H9 (cell line): Measurements from ENCODE around the gene PRTN3. TPM values are rescaled to one million over a fixed set of nuclear protein-coding genes. Genes with fewer than 3 reads are reported as not detected.

Experiments
- DNase-seq: peaks from one replicate; pipeline ENCODE4 v3.0.0-alpha.2; 2017
- H2AFZ ChIP-seq: one replicate; pipeline ENCODE4 v1.6.1; 2013; ENCODE audit warnings: mild to moderate bottlenecking, low read length, control low read depth, moderate library complexity
- H2AK5ac ChIP-seq: 2 replicates; pipeline ENCODE4 v1.6.1; 2013; ENCODE audit warnings: low read length, control low read depth, mixed read lengths; ENCODE audit not compliant: insufficient read length
- H2BK120ac ChIP-seq: one replicate; pipeline ENCODE4 v1.6.1; 2013; ENCODE audit warnings: low read depth, mild to moderate bottlenecking, low read length, control low read depth, inconsistent platforms; ENCODE audit not compliant: poor library complexity, severe bottlenecking
- H2BK12ac ChIP-seq: 2 replicates; pipeline ENCODE4 v1.6.1; 2013; ENCODE audit warnings: low read length, control low read depth, mixed read lengths, low read depth; ENCODE audit not compliant: insufficient read length
- H2BK15ac ChIP-seq: 2 replicates; pipeline ENCODE4 v1.6.1; 2013; ENCODE audit warnings: low read depth, low read length, control low read depth
- H2BK20ac ChIP-seq: one replicate; pipeline ENCODE4 v1.6.1; 2013; ENCODE audit warnings: low read depth, mild to moderate bottlenecking, low read length, control low read depth, inconsistent platforms; ENCODE audit not compliant: poor library complexity, severe bottlenecking
- H2BK5ac ChIP-seq: 2 replicates; pipeline ENCODE4 v1.6.1; 2013; ENCODE audit warnings: low read length, control low read depth, mixed read lengths; ENCODE audit not compliant: insufficient read length
- H3K14ac ChIP-seq: 2 replicates; pipeline ENCODE4 v1.6.1; 2013; ENCODE audit warnings: low read length, control low read depth; ENCODE audit not compliant: insufficient read depth
- H3K18ac ChIP-seq: 2 replicates; pipeline ENCODE4 v1.6.1; 2013; ENCODE audit warnings: low read depth, mild to moderate bottlenecking, mixed read lengths, low read length, control low read depth; ENCODE audit not compliant: insufficient read length
- H3K23ac ChIP-seq: 2 replicates; pipeline ENCODE4 v1.6.1; 2013; ENCODE audit warnings: low read length, control low read depth, mixed read lengths, low read depth; ENCODE audit not compliant: insufficient read length
- H3K23me2 ChIP-seq: 2 replicates; pipeline ENCODE4 v1.6.1; 2013; ENCODE audit warnings: low read depth, mild to moderate bottlenecking, mixed read lengths, low read length, control low read depth; ENCODE audit not compliant: insufficient read length, poor library complexity, severe bottlenecking
- H3K27ac ChIP-seq: 2 replicates; pipeline ENCODE4 v1.5.1; 2013; ENCODE audit warnings: low read length, control low read depth, mixed read lengths, low read depth; ENCODE audit not compliant: insufficient read length
- H3K27me3 ChIP-seq: 2 replicates; pipeline ENCODE4 v1.6.1; 2013; ENCODE audit warnings: low read length, control low read depth, inconsistent platforms; ENCODE audit not compliant: insufficient read depth
- H3K4ac ChIP-seq: 2 replicates; pipeline ENCODE4 v1.6.1; 2013; ENCODE audit warnings: low read depth, mild to moderate bottlenecking, control low read depth, inconsistent platforms, low read length, moderate library complexity
- H3K4me1 ChIP-seq: 2 replicates; pipeline ENCODE4 v1.6.1; 2013; ENCODE audit warnings: low read length, control low read depth, inconsistent platforms; ENCODE audit not compliant: insufficient read depth
- H3K4me2 ChIP-seq: 2 replicates; pipeline ENCODE4 v1.6.1; 2013; ENCODE audit warnings: low read length, control low read depth, mixed read lengths; ENCODE audit not compliant: insufficient read length, insufficient read depth
- H3K56ac ChIP-seq: 2 replicates; pipeline ENCODE4 v1.6.1; 2013; ENCODE audit warnings: low read depth, mild to moderate bottlenecking, mixed read lengths, low read length, control low read depth; ENCODE audit not compliant: insufficient read length
- H3K79me1 ChIP-seq: 2 replicates; pipeline ENCODE4 v1.6.1; 2013; ENCODE audit warnings: low read depth, mild to moderate bottlenecking, moderate library complexity, low read length, control low read depth, inconsistent platforms; ENCODE audit not compliant: insufficient read depth, poor library complexity, severe bottlenecking
- H3K79me2 ChIP-seq: 2 replicates; pipeline ENCODE4 v1.6.1; 2013; ENCODE audit warnings: low read length, control low read depth, inconsistent platforms; ENCODE audit not compliant: insufficient read depth
- H3K9ac ChIP-seq: 2 replicates; pipeline ENCODE4 v1.6.1; 2013; ENCODE audit warnings: low read length, control low read depth, mixed read lengths; ENCODE audit not compliant: insufficient read length; ENCODE audit errors: extremely low read depth
- H3K9me3 ChIP-seq: one replicate; pipeline ENCODE4 v1.6.1; 2013; ENCODE audit warnings: low read depth, low read length, inconsistent platforms; ENCODE audit not compliant: control insufficient read depth
- H3T11ph ChIP-seq: one replicate; pipeline ENCODE4 v1.6.1; 2013; ENCODE audit warnings: mild to moderate bottlenecking, low read length, control low read depth, inconsistent platforms
- H4K20me1 ChIP-seq: one replicate; pipeline ENCODE4 v1.6.1; 2013; ENCODE audit not compliant: control insufficient read depth, insufficient read length, insufficient read depth
- H4K5ac ChIP-seq: 2 replicates; pipeline ENCODE4 v1.6.1; 2013; ENCODE audit warnings: low read depth, mild to moderate bottlenecking, mixed read lengths, low read length, control low read depth; ENCODE audit not compliant: insufficient read length
- H4K8ac ChIP-seq: replicated peaks from 2 replicates; pipeline ENCODE4 v1.6.1; 2013; ENCODE audit warnings: low read length, control low read depth, mixed read lengths, low read depth; ENCODE audit not compliant: insufficient read length
- H4K91ac ChIP-seq: 2 replicates; pipeline ENCODE4 v1.6.1; 2013; ENCODE audit warnings: low read depth, mild to moderate bottlenecking, moderate library complexity, mixed read lengths, low read length, control low read depth; ENCODE audit not compliant: insufficient read length
- H3K27ac Mint-ChIP-seq, 3 experiments: 2 replicates in 2 of 3; 3 replicates in 1 of 3; pipeline ENCODE4 v1.8.0; 2020 to 2021; ENCODE audit warnings: mixed read lengths in 3 of 3, mild to moderate bottlenecking in 1 of 3, moderate library complexity in 1 of 3
- H3K27me3 Mint-ChIP-seq: 2 replicates; pipeline ENCODE4 v1.8.0; 2021; ENCODE audit warnings: low read depth, mild to moderate bottlenecking, moderate library complexity, mixed read lengths
- H3K36me3 Mint-ChIP-seq, 3 experiments: 2 replicates in 2 of 3; 3 replicates in 1 of 3; pipeline ENCODE4 v1.8.0; 2020 to 2021; ENCODE audit warnings: low read depth in 3 of 3, mixed read lengths in 3 of 3; ENCODE audit not compliant: insufficient read depth in 1 of 3
- H3K4me1 Mint-ChIP-seq, 2 experiments: 2 replicates each; pipeline ENCODE4 v1.8.0; 2020; ENCODE audit warnings: mixed read lengths in 2 of 2
- H3K4me3 Mint-ChIP-seq, 2 experiments: 2 replicates in 1 of 2; 3 replicates in 1 of 2; pipeline ENCODE4 v1.8.0; 2020 to 2021; ENCODE audit warnings: mild to moderate bottlenecking in 2 of 2, mixed read lengths in 2 of 2, moderate library complexity in 1 of 2
- H3K9me3 Mint-ChIP-seq, 2 experiments: 2 replicates in 1 of 2; 3 replicates in 1 of 2; pipeline ENCODE4 v1.8.0; 2020; ENCODE audit warnings: mild to moderate bottlenecking in 2 of 2, mixed read lengths in 2 of 2, moderate library complexity in 1 of 2
- CTCF ChIP-seq: fragments of 200-600 bp; sonication (generic); conservative IDR thresholded peaks from 3 replicates; pipeline ENCODE4 v1.8.0; 2021; ENCODE audit warnings: antibody characterized with exemption, mild to moderate bottlenecking
- WGBS: extraction: QIAGEN DNeasy Blood & Tissue Kit; methylation state at CpG from one replicate; pipeline ENCODE4 v1.1.7; 2013; ENCODE audit warnings: missing lambda C conversion rate, low lambda C conversion rate, mixed read lengths; ENCODE audit not compliant: insufficient read length; ENCODE audit errors: extremely low coverage; 5-methylcytosine and 5-hydroxymethylcytosine counted together
- total RNA-seq: library from RNA; stranded (reverse); gene quantifications from 2 replicates; pipeline ENCODE4 v1.2.1, GENCODE V29; 2021

PRTN3 gene
- total RNA-seq, 1 experiment from 2014 or later = 0.31 TPM

DNA sequence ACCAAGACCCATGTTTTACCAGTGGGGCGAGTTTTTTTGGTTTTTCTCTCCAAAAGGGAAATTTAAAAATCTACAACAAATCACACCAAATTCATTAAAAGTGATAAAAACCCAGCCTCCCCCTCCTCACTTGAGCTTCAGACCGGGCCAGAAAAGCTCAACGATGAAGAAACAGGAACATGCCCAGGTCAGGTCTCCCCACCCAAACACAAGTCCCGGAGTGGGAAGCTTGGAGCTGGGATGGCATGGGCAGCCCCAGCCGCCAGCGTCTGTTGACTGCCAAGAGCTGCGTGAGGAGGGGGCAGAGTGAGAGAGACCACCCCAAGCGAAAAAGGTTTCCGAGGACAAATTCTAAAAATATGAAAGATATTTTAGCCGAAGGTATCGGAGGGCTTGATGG lies 56.2 kb downstream of the PRTN3 start:
- Histone ChIP-seq H4K8ac (no peak overlapping the region), H3K27ac (no peak overlapping the region)
- peaks cover 6 to 23% of the 10 kb centered on the region in 2 experiments for H3K4me1 Mint-ChIP-seq

More for the DNA sequence above, 56.2 kb downstream of the PRTN3 start:
- no peak overlapping the region for H3K18ac ChIP-seq
- Mint-ChIP-seq H3K36me3 (peaks cover 2 to 23% (median 22%) of the 10 kb centered on the region in 3 experiments; a peak in 6 of 7 replicates), H3K27ac (no peak overlapping the region; a peak in 1 of 7 replicates), H3K27me3 (peaks cover 4% of the 10 kb centered on the region; the same call in 1 of the 2 replicates), H3K9me3 (no peaks in the 10 kb centered on the region; a peak in 1 of 5 replicates), H3K4me3 (no peak overlapping the region)
- no peak overlapping the region for H4K91ac ChIP-seq
- H3K56ac ChIP-seq = no peak overlapping the region
- H3K4me2 ChIP-seq = no peak overlapping the region
- no peaks in the 10 kb centered on the region; the same call in 1 of the 2 replicates for H3K4me1 ChIP-seq
- no peak overlapping the region for H3K14ac ChIP-seq
- no peak overlapping the region for H3K4ac ChIP-seq
- H4K20me1 ChIP-seq = no peaks in the 10 kb centered on the region
- no peak overlapping the region for H2BK20ac ChIP-seq
- no CpG with 5 or more reads among the region's 11 CpGs for WGBS
- no peak for DNase-seq
- no peak overlapping the region for H4K5ac ChIP-seq
- no peak overlapping the region for H3K23ac ChIP-seq
- TF ChIP-seq CTCF = no peak
- no peaks in the 10 kb centered on the region for H3K27me3 ChIP-seq
- no peak overlapping the region for H3K9ac ChIP-seq
- H2AK5ac ChIP-seq = no peak overlapping the region
- H2BK15ac ChIP-seq = no peak overlapping the region
- no peak overlapping the region for H3T11ph ChIP-seq
- H2BK5ac ChIP-seq = no peak overlapping the region
- peaks cover 4% of the 10 kb centered on the region for H3K23me2 ChIP-seq
- no peak overlapping the region for H2AFZ ChIP-seq
- H2BK120ac ChIP-seq = no peak overlapping the region
- H3K79me2 ChIP-seq = no peaks in the 10 kb centered on the region; the same call in 1 of the 2 replicates
- no peaks in the 10 kb centered on the region for H3K79me1 ChIP-seq
- no peaks in the 10 kb centered on the region for H3K9me3 ChIP-seq
- no peak overlapping the region for H2BK12ac ChIP-seq
